Lung (tissue), 12 donors: ENCODE data around the gene NR2C2. TPM values are rescaled to one million over a fixed set of nuclear protein-coding genes. Genes with fewer than 3 reads are reported as not detected.

Experiments used
- ATAC-seq: fragments of 200-7000 bp; cut with Tn5 transposase; one replicate; pipeline ENCODE4 v1.9.1; 2020; ENCODE audit warnings: moderate number of reproducible peaks; ENCODE audit not compliant: insufficient read depth, low FRiP score
- DNase-seq, 3 donors: peaks; one replicate each; pipeline ENCODE4 v3.0.0-alpha.2; 2013 to 2017
- H3K27ac ChIP-seq, 2 donors: one replicate each; pipeline ENCODE4 v1.5.1; 2013; ENCODE audit warnings: mild to moderate bottlenecking in 2 of 2, moderate library complexity in 2 of 2, control low read depth in 1 of 2, inconsistent platforms in 1 of 2, low read depth in 1 of 2, low read length in 1 of 2
- H3K27me3 ChIP-seq, 3 donors: one replicate each; pipeline ENCODE4 v1.5.1; 2013; ENCODE audit warnings: low read length in 2 of 3; ENCODE audit not compliant: control insufficient read depth in 3 of 3, insufficient read depth in 3 of 3
- H3K36me3 ChIP-seq, 4 donors: one replicate each; pipeline ENCODE4 v1.5.1; 2013; ENCODE audit warnings: low read length in 4 of 4, mild to moderate bottlenecking in 1 of 4, moderate library complexity in 1 of 4; ENCODE audit not compliant: control insufficient read depth in 4 of 4, insufficient read depth in 4 of 4
- H3K4me1 ChIP-seq, 5 donors: one replicate each; pipeline ENCODE4 v1.5.1; 2013; ENCODE audit warnings: low read length in 5 of 5, mild to moderate bottlenecking in 2 of 5, moderate library complexity in 1 of 5; ENCODE audit not compliant: control insufficient read depth in 5 of 5, insufficient read depth in 5 of 5
- H3K4me3 ChIP-seq: one replicate; pipeline ENCODE4 v1.5.1; 2013; ENCODE audit warnings: mild to moderate bottlenecking, control low read depth, moderate library complexity
- H3K9ac ChIP-seq, 2 donors: one replicate each; pipeline ENCODE4 v1.5.1; 2013; ENCODE audit warnings: low read length in 2 of 2, control low read depth in 1 of 2; ENCODE audit not compliant: insufficient read depth in 1 of 2
- H3K9me3 ChIP-seq, 4 donors: one replicate each; pipeline ENCODE4 v1.5.1; 2013; ENCODE audit warnings: low read length in 3 of 4, mild to moderate bottlenecking in 1 of 4, moderate library complexity in 1 of 4; ENCODE audit not compliant: control insufficient read depth in 4 of 4, insufficient read depth in 3 of 4
- CTCF ChIP-seq: IDR thresholded peaks from 2 replicates; pipeline ENCODE4 v1.5.1; 2012; ENCODE audit warnings: mild to moderate bottlenecking; ENCODE audit errors: control extremely low read depth, extremely low read depth
- WGBS, 2 donors: extraction: QIAGEN DNeasy Blood & Tissue Kit; methylation state at CpG; one replicate each; pipeline ENCODE4 v1.1.7; 2013; 5-methylcytosine and 5-hydroxymethylcytosine counted together
- polyA plus RNA-seq, 2 donors: library from polyadenylated mRNA; stranded (reverse); fragments of 200-250 nt; gene quantifications; one replicate each; pipeline ENCODE4 v1.2.1, GENCODE V29; 2013
- total RNA-seq, 2 donors: library from RNA; depleted of rRNA in 1 of 2; stranded (reverse); fragments of >200 nt in 1 of 2; gene quantifications; one replicate each; pipeline ENCODE4 v1.2.1, GENCODE V29; 2014 to 2021
- donor health status: control.
- donor health status: control.
- donor health status: Bipolar disorder and iron deficiency.
- donor health status: healthy.
- donor health status: DM: yes; HTN: yes; CAD: no.

Gene NR2C2
- total and polyA plus RNA-seq, 4 donors = 9.2 to 71.0 (median 24.8) TPM

GRCh38 chr3:14941871-14942270, 5.5 kb upstream of the NR2C2 start:
- Histone ChIP-seq H3K4me1 (peaks cover 0 to 11% (median 4%) of the 10 kb centered on the region in 5 donors), H3K4me3 (no peak overlapping the region), H3K27me3 (no peaks in the 10 kb centered on the region), H3K9me3 (no peaks in the 10 kb centered on the region), H3K27ac (no peak overlapping the region), H3K36me3 (peaks cover 0 to 14% (median 12%) of the 10 kb centered on the region in 4 donors), H3K9ac (no peak overlapping the region)
- 95 to 96% methylated on average over 1 of the region's 1 CpG for WGBS, 2 donors
- TF ChIP-seq CTCF = no peak
- ATAC-seq (no peak), DNase-seq (no peak)

GRCh38 chr3:14943042-14943441, 4.3 kb upstream of the NR2C2 start:
- H3K4me3 ChIP-seq = no peak overlapping the region
- no peak for TF ChIP-seq CTCF
- DNase-seq (no peak), ATAC-seq (no peak)
- no peak overlapping the region for H3K27ac ChIP-seq
- H3K36me3 ChIP-seq = peaks cover 0 to 14% (median 11%) of the 10 kb centered on the region in 4 donors
- H3K4me1 ChIP-seq = peaks cover 0 to 11% (median 4%) of the 10 kb centered on the region in 5 donors
- H3K9ac ChIP-seq = no peak overlapping the region
- no peaks in the 10 kb centered on the region for H3K27me3 ChIP-seq
- no peaks in the 10 kb centered on the region for H3K9me3 ChIP-seq

- no peak for TF ChIP-seq CTCF
- Histone ChIP-seq H3K4me1 (peaks cover 0 to 34% (median 11%) of the 10 kb centered on the region in 5 donors), H3K27me3 (no peaks in the 10 kb centered on the region), H3K9me3 (no peaks in the 10 kb centered on the region), H3K4me3 (no peak overlapping the region), H3K27ac (no peak overlapping the region), H3K36me3 (peaks cover 0 to 14% (median 13%) of the 10 kb centered on the region in 4 donors), H3K9ac (peak overlapping the region; percentile 16 to 64)
- no peak for ATAC-seq
- no peak for DNase-seq
- 18 to 23% methylated on average over 4 of the region's 4 CpGs for WGBS, 2 donors
Observed at GRCh38 chr3:14946236-14946635, 1.1 kb upstream of the NR2C2 start.

GRCh38 chr3:14946739-14947099, 664 bp upstream of the NR2C2 start:
- WGBS, 2 donors = 0 to 1% methylated on average over 8 of the region's 8 CpGs
- H3K27me3 ChIP-seq = no peaks in the 10 kb centered on the region
- H3K27ac ChIP-seq = peak overlapping the region; percentile 97
- ATAC-seq = no peak
- H3K9me3 ChIP-seq = no peaks in the 10 kb centered on the region
- TF ChIP-seq CTCF = no peak
- peak in 1 of 3 donors; percentile 50 for DNase-seq
- peak overlapping the region; percentile 56 for H3K4me3 ChIP-seq
- H3K4me1 ChIP-seq = peaks cover 0 to 34% (median 11%) of the 10 kb centered on the region in 5 donors
- H3K36me3 ChIP-seq = peaks cover 0 to 14% (median 13%) of the 10 kb centered on the region in 4 donors
- peak overlapping the region; percentile 64 to 67 for H3K9ac ChIP-seq
